SK-N-SH treated with all-trans-retinoic acid at 6 μM for 48 hours (cell line): ENCODE results near the gene USP7.
A peak's percentile ranks its signal among the peaks of the same experiment; 100 is the strongest.

Experiments used
- ATAC-seq: fragments of 200-7000 bp; cut with Tn5 transposase; 3 replicates; pipeline ENCODE4 v1.9.1; 2020; ENCODE audit warnings: mild to moderate bottlenecking, moderate library complexity
- ARNTL ChIP-seq: fragments of 450-650 bp; formaldehyde crosslinking; IDR thresholded peaks from 2 replicates; pipeline ENCODE4 v1.5.0; 2020; ENCODE audit warnings: low read depth, mild to moderate bottlenecking, moderate library complexity, borderline replicate concordance
- BACH2 ChIP-seq: fragments of 250-450 bp; sonication (Bioruptor Pico); IDR thresholded peaks from 2 replicates; pipeline ENCODE4 v1.9.0; 2021; ENCODE audit warnings: mild to moderate bottlenecking, borderline replicate concordance
- CSDC2 ChIP-seq: fragments of 250-450 bp; sonication (Bioruptor Pico); IDR thresholded peaks from 2 replicates; pipeline ENCODE4 v1.5.0; 2020; ENCODE audit warnings: mild to moderate bottlenecking, moderate library complexity
- ESRRG ChIP-seq: fragments of 250-450 bp; sonication (Bioruptor Pico); IDR thresholded peaks from 2 replicates; pipeline ENCODE4 v1.6.1; 2021; ENCODE audit warnings: mild to moderate bottlenecking
- OSR1 ChIP-seq: fragments of 250-450 bp; sonication (Bioruptor Pico); IDR thresholded peaks from 2 replicates; pipeline ENCODE4 v1.8.0; 2022; ENCODE audit warnings: moderate library complexity, mild to moderate bottlenecking, inconsistent platforms
- RARB ChIP-seq: fragments of 250-450 bp; sonication (Bioruptor Pico); IDR thresholded peaks from 2 replicates; pipeline ENCODE4 v1.8.0; 2021; ENCODE audit warnings: mild to moderate bottlenecking, moderate library complexity
- SNAI2 ChIP-seq: fragments of 250-450 bp; sonication (Bioruptor Pico); IDR thresholded peaks from 2 replicates; pipeline ENCODE4 v1.5.0; 2020; ENCODE audit warnings: mild to moderate bottlenecking, moderate library complexity
- TCF4 ChIP-seq: fragments of 250-450 bp; sonication (Bioruptor Pico); IDR thresholded peaks from 2 replicates; pipeline ENCODE4 v1.8.0; 2021; ENCODE audit warnings: mild to moderate bottlenecking, moderate library complexity, borderline replicate concordance
- TOX ChIP-seq: fragments of 250-450 bp; sonication (Bioruptor Pico); IDR thresholded peaks from 2 replicates; pipeline ENCODE4 v1.8.0; 2021; ENCODE audit warnings: mild to moderate bottlenecking, moderate library complexity, borderline replicate concordance
- ZC3H10 ChIP-seq: fragments of 250-450 bp; sonication (Bioruptor Pico); IDR thresholded peaks from 2 replicates; pipeline ENCODE4 v1.5.1; 2021; ENCODE audit warnings: mild to moderate bottlenecking, moderate library complexity
- ZFP3 ChIP-seq: fragments of 250-450 bp; sonication (Bioruptor Pico); IDR thresholded peaks from 2 replicates; pipeline ENCODE4 v1.5.0; 2020; ENCODE audit warnings: mild to moderate bottlenecking, moderate library complexity
- ZFP30 ChIP-seq: fragments of 450-650 bp; formaldehyde crosslinking; IDR thresholded peaks from 2 replicates; pipeline ENCODE4 v1.5.0; 2022; ENCODE audit warnings: mild to moderate bottlenecking, moderate library complexity
- ZNF565 ChIP-seq: fragments of 450-650 bp; formaldehyde crosslinking; conservative IDR thresholded peaks from 2 replicates; pipeline ENCODE4 v1.5.0; 2020; ENCODE audit warnings: low read depth, mild to moderate bottlenecking, moderate library complexity
- ZNF70 ChIP-seq: fragments of 450-650 bp; formaldehyde crosslinking; IDR thresholded peaks from 2 replicates; pipeline ENCODE4 v1.5.0; 2020; ENCODE audit warnings: mild to moderate bottlenecking, moderate library complexity
- ZNF8 ChIP-seq: fragments of 450-650 bp; formaldehyde crosslinking; IDR thresholded peaks from 2 replicates; pipeline ENCODE4 v1.5.0; 2020; ENCODE audit warnings: mild to moderate bottlenecking, moderate library complexity
- TF ChIP-seq, protein P1 (sequence below): fragments of 250-450 bp; sonication (Bioruptor Pico); IDR thresholded peaks from 2 replicates; pipeline ENCODE4 v1.5.1; 2020; ENCODE audit warnings: low read depth, mild to moderate bottlenecking, moderate library complexity
- TF ChIP-seq, protein P2 (sequence below): fragments of 250-450 bp; sonication (Bioruptor Pico); IDR thresholded peaks from 2 replicates; pipeline ENCODE4 v1.5.0; 2020; ENCODE audit warnings: mild to moderate bottlenecking, moderate library complexity
- TF ChIP-seq, protein P3 (sequence below): fragments of 250-450 bp; sonication (Bioruptor Pico); IDR thresholded peaks from 2 replicates; pipeline ENCODE4 v1.5.1; 2021; ENCODE audit warnings: mild to moderate bottlenecking, moderate library complexity
- TF ChIP-seq, protein P4 (sequence below): fragments of 250-450 bp; sonication (Bioruptor Pico); IDR thresholded peaks from 2 replicates; pipeline ENCODE4 v1.8.0; 2020; ENCODE audit warnings: mild to moderate bottlenecking, moderate library complexity, borderline replicate concordance

USP7 gene

DNA sequence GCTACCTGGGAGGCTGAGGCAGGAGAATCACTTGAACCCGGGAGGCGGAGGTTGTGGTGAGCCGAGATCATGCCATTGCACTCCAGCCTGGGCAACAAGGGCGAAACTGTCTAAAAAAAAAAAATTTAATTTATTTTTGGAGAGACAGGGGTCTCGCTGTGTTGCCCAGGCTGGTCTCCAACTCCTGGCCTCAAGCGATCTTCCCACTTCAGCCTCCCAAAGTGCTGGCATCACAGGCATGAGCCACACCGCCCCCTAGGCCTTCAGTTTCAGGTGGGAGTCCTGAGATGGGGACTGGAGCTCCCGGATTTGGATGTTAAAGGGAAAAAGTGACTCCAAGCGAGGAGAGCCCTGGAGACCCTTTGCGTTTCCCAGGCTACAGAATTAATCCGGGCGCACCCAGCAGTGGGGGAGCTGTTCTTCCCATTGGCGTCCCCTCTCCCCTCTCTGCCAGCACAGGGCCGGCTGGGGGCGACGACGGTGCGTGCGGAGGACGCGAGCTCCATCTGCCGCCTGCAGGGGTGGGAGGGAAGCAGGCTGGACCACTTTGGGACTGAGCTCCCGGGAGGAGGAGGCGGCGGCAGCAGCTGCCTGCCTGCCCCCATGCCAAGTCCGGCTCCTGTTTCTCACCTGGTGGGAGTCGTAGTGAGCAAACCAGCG is 49.3 kb upstream of the USP7 start:
- TF ChIP-seq CSDC2 (CRISPR knock-in tag) (no peak), BACH2 (CRISPR knock-in tag) (no peak)
- TF ChIP-seq, protein P1, sequence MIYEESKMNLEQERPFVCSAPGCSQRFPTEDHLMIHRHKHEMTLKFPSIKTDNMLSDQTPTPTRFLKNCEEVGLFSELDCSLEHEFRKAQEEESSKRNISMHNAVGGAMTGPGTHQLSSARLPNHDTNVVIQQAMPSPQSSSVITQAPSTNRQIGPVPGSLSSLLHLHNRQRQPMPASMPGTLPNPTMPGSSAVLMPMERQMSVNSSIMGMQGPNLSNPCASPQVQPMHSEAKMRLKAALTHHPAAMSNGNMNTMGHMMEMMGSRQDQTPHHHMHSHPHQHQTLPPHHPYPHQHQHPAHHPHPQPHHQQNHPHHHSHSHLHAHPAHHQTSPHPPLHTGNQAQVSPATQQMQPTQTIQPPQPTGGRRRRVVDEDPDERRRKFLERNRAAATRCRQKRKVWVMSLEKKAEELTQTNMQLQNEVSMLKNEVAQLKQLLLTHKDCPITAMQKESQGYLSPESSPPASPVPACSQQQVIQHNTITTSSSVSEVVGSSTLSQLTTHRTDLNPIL (CRISPR knock-in tag): no peak
- ATAC-seq: no peak

DNA sequence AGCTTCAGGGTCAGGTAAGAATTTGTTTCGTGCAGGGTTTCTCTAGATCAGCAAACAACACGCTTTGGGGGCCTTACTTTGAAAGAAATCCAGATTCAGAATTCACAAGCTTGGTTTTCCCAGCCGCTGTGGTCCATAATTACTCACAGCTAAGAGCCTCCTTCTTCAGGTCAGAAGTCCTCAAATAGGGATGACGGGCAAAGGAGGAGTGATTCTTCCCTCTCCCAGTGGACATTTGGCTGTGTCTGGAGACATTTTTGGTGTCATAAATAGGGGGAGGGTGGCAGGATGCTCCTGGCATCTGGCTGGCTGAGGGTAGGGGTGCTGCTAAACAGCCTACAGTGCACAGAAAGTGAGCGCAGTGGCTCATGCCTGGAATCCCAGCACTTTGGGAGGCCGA is 48.6 kb upstream of the USP7 start:
- TF ChIP-seq TOX (CRISPR knock-in tag) (no peak), RARB (no peak), OSR1 (CRISPR knock-in tag) (no peak), ZNF565 (no peak), ZNF70 (CRISPR knock-in tag) (no peak), BACH2 (CRISPR knock-in tag) (no peak), ZC3H10 (CRISPR knock-in tag) (no peak), ZNF8 (CRISPR knock-in tag) (no peak), ZFP3 (CRISPR knock-in tag) (no peak), ARNTL (CRISPR knock-in tag) (no peak), TCF4 (CRISPR knock-in tag) (no peak), ZFP30 (CRISPR knock-in tag) (no peak), SNAI2 (CRISPR knock-in tag) (no peak)
- TF ChIP-seq, protein P2, sequence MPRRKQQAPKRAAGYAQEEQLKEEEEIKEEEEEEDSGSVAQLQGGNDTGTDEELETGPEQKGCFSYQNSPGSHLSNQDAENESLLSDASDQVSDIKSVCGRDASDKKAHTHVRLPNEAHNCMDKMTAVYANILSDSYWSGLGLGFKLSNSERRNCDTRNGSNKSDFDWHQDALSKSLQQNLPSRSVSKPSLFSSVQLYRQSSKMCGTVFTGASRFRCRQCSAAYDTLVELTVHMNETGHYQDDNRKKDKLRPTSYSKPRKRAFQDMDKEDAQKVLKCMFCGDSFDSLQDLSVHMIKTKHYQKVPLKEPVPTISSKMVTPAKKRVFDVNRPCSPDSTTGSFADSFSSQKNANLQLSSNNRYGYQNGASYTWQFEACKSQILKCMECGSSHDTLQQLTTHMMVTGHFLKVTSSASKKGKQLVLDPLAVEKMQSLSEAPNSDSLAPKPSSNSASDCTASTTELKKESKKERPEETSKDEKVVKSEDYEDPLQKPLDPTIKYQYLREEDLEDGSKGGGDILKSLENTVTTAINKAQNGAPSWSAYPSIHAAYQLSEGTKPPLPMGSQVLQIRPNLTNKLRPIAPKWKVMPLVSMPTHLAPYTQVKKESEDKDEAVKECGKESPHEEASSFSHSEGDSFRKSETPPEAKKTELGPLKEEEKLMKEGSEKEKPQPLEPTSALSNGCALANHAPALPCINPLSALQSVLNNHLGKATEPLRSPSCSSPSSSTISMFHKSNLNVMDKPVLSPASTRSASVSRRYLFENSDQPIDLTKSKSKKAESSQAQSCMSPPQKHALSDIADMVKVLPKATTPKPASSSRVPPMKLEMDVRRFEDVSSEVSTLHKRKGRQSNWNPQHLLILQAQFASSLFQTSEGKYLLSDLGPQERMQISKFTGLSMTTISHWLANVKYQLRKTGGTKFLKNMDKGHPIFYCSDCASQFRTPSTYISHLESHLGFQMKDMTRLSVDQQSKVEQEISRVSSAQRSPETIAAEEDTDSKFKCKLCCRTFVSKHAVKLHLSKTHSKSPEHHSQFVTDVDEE (CRISPR knock-in tag): no peak
- TF ChIP-seq, protein P3, sequence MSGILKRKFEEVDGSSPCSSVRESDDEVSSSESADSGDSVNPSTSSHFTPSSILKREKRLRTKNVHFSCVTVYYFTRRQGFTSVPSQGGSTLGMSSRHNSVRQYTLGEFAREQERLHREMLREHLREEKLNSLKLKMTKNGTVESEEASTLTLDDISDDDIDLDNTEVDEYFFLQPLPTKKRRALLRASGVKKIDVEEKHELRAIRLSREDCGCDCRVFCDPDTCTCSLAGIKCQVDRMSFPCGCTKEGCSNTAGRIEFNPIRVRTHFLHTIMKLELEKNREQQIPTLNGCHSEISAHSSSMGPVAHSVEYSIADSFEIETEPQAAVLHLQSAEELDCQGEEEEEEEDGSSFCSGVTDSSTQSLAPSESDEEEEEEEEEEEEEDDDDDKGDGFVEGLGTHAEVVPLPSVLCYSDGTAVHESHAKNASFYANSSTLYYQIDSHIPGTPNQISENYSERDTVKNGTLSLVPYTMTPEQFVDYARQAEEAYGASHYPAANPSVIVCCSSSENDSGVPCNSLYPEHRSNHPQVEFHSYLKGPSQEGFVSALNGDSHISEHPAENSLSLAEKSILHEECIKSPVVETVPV: no peak
- no peak for ATAC-seq

DNA sequence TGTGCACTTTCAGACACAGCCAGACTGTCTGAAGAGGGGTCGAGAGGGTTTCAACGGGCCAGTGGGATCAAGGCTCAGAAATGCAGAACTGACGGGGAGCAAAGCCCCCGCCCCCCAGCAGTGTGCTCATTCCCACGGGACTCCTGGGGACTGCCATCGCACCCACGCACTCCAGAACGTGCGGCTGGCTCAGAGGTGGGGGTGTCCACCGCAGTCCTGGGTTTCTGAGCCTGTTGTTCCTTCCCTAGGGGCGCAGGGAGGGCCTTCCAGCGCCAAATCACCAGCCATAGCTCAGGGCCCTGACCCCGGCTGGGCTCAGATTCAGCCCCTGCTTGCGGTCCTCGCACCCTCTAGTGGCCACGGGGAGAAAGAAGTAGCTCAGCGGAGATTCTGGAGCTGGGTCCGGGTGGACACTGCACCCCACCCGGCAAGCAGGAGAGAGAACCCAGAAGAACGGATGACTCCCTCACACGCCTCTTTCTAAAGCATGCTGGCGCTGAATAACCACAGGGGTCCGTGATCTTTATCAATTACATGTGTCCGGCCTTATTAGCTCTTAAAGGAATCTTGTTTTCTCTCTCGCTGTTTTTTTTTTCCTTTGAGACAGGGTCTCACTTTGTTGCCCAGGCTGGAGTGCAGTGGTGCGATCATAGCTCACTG is 45.0 kb upstream of the USP7 start:
- no peak for TF ChIP-seq ZFP30 (CRISPR knock-in tag)
- TF ChIP-seq, protein P4, sequence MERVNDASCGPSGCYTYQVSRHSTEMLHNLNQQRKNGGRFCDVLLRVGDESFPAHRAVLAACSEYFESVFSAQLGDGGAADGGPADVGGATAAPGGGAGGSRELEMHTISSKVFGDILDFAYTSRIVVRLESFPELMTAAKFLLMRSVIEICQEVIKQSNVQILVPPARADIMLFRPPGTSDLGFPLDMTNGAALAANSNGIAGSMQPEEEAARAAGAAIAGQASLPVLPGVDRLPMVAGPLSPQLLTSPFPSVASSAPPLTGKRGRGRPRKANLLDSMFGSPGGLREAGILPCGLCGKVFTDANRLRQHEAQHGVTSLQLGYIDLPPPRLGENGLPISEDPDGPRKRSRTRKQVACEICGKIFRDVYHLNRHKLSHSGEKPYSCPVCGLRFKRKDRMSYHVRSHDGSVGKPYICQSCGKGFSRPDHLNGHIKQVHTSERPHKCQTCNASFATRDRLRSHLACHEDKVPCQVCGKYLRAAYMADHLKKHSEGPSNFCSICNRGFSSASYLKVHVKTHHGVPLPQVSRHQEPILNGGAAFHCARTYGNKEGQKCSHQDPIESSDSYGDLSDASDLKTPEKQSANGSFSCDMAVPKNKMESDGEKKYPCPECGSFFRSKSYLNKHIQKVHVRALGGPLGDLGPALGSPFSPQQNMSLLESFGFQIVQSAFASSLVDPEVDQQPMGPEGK (CRISPR knock-in tag): no peak
- TF ChIP-seq, protein P2 (CRISPR knock-in tag): no peak
- TF ChIP-seq ESRRG: no peak
- TF ChIP-seq, all 23 proteins: peak for 0
- peak; percentile 100 for ATAC-seq
